ENCODE measurements around the gene ARL13A. TPM values are rescaled to one million over a fixed set of nuclear protein-coding genes. Genes with fewer than 3 reads are reported as not detected.
A peak's percentile ranks its signal among the peaks of the same experiment; 100 is the strongest.

Gene ARL13A
- total RNA-seq: not detected
- not detected for polyA plus RNA-seq
- long read RNA-seq, donor 1: 0 reads
- long read RNA-seq, donor 2: 0 reads

GRCh38 chrX:100969408-100969807, at the start of gene ARL13A:
ARL13A (plus strand) TSS chrX:100969708; CDS start chrX:100973690, 3,982 bp downstream.
- Histone ChIP-seq H3K4me3 (no peak within 1 kb of the TSS), H3K36me3 (ENCODE audit: insufficient read depth in 1 of 2, low read depth in 1 of 2) (no peaks in the 10 kb centered on the region), H3K27ac (no peak within 1 kb of the TSS), H3K27me3 (ENCODE audit: insufficient read depth in 3 of 3, low read length in 2 of 3) (no peaks in the 10 kb centered on the region), H3K9me3 (no peaks in the 10 kb centered on the region), H3K4me1 (no peaks in the 10 kb centered on the region)
- no peak for DNase-seq
- no peak for TF ChIP-seq CTCF (IDR thresholded peaks at IDR 0.05)
- no peak for ATAC-seq
- WGBS, 3 donors: 66 to 89% (median 88%) methylated on average over 2 of the region's 2 CpGs
- intact Hi-C loops (cut with DNase I): no loop called here

- TF ChIP-seq CTCF (IDR thresholded peaks at IDR 0.05): no peak
- H3K27me3 ChIP-seq (ENCODE audit: insufficient read depth in 3 of 3, low read length in 2 of 3): peaks cover 0 to 15% (median 0%) of the 10 kb centered on the region in 3 donors
- no peaks in the 10 kb centered on the region for H3K9me3 ChIP-seq
- intact Hi-C loops (cut with DNase I): no loop called here
- ATAC-seq: no peak
- no peaks in the 10 kb centered on the region for H3K36me3 ChIP-seq (ENCODE audit: insufficient read depth in 1 of 2, low read depth in 1 of 2)
- no peak for DNase-seq
- no peaks in the 10 kb centered on the region for H3K4me1 ChIP-seq
- no peak overlapping the region for H3K4me3 ChIP-seq
- 66 to 80% (median 76%) methylated on average over 3 of the region's 3 CpGs for WGBS, 3 donors
- H3K27ac ChIP-seq: no peak overlapping the region
Observed at GRCh38 chrX:100924375-100924774, 45.1 kb upstream of the ARL13A start.

GRCh38 chrX:100926453-100926852, 43.1 kb upstream of the ARL13A start:
- H3K27ac ChIP-seq: no peak overlapping the region
- H3K27me3 ChIP-seq (ENCODE audit: insufficient read depth in 3 of 3, low read length in 2 of 3): peaks cover 0 to 33% (median 0%) of the 10 kb centered on the region in 3 donors
- WGBS, 3 donors: 64 to 92% (median 77%) methylated on average over 2 of the region's 2 CpGs
- ATAC-seq (no peak), DNase-seq (no peak)
- no peak for TF ChIP-seq CTCF (IDR thresholded peaks at IDR 0.05)
- no peaks in the 10 kb centered on the region for H3K4me1 ChIP-seq
- no peak overlapping the region for H3K4me3 ChIP-seq
- intact Hi-C loops (cut with DNase I): no loop called here
- no peaks in the 10 kb centered on the region for H3K36me3 ChIP-seq (ENCODE audit: insufficient read depth in 1 of 2, low read depth in 1 of 2)
- no peaks in the 10 kb centered on the region for H3K9me3 ChIP-seq

GRCh38 chrX:100928660-100929613, 40.6 kb upstream of the ARL13A start, which contains the start of gene XKRX:
XKRX (minus strand) TSS chrX:100928917; CDS start chrX:100928304, 613 bp downstream.
- ATAC-seq: peak in 1 of 4 donors; percentile 49

More at GRCh38 chrX:100928660-100929613, 40.6 kb upstream of the ARL13A start, which contains the start of gene XKRX:
- H3K4me3 ChIP-seq: peak within 1 kb of the TSS; percentile 51
- H3K36me3 ChIP-seq (ENCODE audit: insufficient read depth in 1 of 2, low read depth in 1 of 2): no peaks in the 10 kb centered on the region
- no peaks in the 10 kb centered on the region for H3K4me1 ChIP-seq
- WGBS, 3 donors: 0 to 20% (median 2%) methylated on average over 32 to 51 of the region's 51 CpGs
- TF ChIP-seq CTCF (IDR thresholded peaks at IDR 0.05): no peak
- no peak within 1 kb of the TSS for H3K27ac ChIP-seq
- peak in 1 of 2 donors; percentile 31 for DNase-seq
- intact Hi-C loops (cut with DNase I): no loop called here
- no peaks in the 10 kb centered on the region for H3K9me3 ChIP-seq
- H3K27me3 ChIP-seq (ENCODE audit: insufficient read depth in 3 of 3, low read length in 2 of 3): peaks cover 0 to 48% (median 0%) of the 10 kb centered on the region in 3 donors

Measured in psoas muscle (tissue), 8 donors.